NCI-H2196 treated with DMSO at 0.1 percent for 48 hours (cell line): Measurements from ENCODE around the gene HUNK.

Experiments used
- DNase-seq: peaks from one replicate; lab custom pipeline; 2025; ENCODE audit not compliant: unreplicated experiment; lab: John Stamatoyannopoulos, UW

HUNK gene

DNA sequence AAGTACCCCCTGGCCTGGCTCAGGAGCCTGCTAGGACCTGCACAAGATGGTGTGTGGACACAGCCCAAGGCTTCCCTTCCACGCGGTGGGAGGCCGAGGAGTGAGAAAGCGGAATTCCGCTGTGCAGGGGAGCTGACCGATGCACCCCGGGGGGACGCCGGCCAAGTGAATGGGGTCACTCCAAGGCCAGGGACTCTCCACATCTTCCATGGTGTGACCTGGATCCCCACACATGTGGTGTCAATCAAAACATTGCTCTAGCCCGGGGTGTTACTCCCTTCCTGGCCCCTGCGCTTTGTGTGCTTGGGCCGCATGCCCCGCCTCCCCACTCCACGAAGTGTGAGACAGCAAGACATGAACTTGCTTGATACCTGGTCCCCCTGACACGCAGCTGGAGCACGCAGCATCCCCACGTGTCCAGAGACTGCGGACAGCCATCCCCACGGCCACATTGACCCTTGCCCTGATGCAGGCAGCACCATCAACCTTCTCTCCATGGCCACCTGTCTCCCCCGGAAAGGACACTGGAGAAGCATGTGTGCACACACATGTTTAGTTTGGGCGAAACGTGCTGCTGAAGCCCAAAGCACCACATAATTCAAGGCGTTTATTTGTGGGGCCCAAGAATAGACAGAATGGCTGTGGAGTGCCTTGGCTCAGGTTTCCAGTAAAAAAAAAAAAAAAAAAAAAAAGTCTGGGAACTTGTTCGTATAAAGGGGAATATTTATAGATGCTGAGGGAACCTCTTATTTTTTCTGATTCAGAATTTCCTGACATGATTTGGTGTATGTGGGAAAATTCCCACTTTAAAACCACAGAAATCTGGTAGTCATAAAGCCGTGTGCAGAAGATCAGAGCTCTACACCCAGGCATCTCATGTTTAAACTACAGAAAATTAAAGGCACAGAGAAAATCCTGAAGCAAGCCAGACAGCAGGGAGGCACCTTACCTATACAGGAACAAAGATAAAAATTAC is 171.7 kb downstream of the HUNK start:
- DNase-seq = no peak

DNA sequence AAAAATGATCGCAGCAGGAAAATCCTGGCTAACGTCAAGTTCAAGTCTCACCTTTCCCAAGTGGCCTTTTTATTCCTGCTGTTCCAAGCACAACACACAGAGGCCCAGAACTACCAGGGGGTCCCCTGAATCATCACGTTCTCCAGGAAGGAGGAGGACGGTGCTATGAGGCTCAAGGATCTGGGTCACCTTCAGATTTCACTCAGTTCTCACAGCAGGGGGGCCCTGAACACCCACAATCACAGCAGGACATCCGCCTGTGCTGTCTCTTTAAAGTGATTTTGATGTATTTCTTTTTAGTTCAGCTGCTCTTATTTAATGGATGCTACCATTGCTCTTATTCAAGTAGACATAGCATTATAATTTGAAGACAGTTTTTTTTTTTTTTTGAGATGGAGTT is 173.4 kb downstream of the HUNK start:
- no peak for DNase-seq

DNA sequence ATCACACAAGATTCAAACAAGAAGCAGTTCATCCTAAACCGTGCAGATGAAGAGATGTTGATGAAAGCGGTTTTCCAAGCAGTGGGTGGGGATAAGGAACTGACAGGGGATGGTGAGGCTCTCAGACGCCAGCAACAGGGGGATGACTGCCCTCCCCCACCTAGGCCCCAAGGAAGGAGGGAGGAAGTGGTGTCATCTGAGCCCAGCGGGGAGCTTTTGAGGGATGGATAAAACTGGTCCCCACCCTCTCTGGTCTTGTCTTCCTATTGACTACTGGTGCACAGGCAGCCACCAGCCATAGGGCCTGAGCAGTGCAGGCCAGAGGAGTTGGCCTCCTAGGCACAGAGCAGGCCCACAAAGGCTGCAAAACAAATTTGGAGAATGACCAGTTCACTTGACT is 175.5 kb downstream of the HUNK start:
- no peak for DNase-seq
